PC-3 (cell line): ENCODE measurements around the gene NCOA7.

ENCODE experiments used
- EZH2 ChIP-seq: fragments of 300-600 bp; sonication (generic); IDR thresholded peaks from one replicate; pipeline ENCODE4 v1.6.1; 2017; ENCODE audit warnings: antibody characterized with exemption, mild to moderate bottlenecking, low read length; ENCODE audit not compliant: unreplicated experiment
- EZH2phosphoT487 ChIP-seq: fragments of 300-600 bp; sonication (generic); IDR thresholded peaks from 2 replicates; pipeline ENCODE4 v1.6.1; 2018; ENCODE audit warnings: mild to moderate bottlenecking, antibody characterized with exemption, low read length, borderline replicate concordance
- TF ChIP-seq, protein P1 (sequence below): fragments of 300-600 bp; sonication (generic); conservative IDR thresholded peaks from 2 replicates; pipeline ENCODE4 v1.5.1; 2017; ENCODE audit warnings: antibody characterized with exemption, low read depth, mild to moderate bottlenecking, low read length

DNA sequence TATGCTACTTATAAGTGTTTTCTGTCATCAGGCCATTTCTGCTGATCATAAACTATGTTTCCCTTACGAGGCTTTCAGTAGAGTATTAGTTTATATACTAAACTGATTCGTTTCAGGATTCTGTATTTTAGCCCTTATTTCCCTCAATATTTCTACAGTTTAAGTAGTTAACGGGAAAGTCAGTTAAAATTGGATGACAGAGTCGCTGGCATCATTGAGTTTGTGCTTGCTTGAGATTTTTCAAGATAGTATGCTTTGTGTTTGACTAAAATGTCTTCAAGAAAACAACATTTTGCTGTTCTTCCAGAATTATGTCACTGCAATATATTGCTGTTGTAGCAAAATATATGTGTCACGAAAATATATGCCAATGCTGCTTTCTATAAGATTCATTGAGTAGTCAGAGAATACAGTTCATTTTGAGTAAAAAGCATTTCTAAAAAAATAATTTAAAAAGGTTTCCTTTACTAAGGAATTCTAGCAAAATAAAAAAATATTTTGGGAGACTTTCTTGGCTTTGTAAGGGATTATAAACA, 51.4 kb downstream of the NCOA7 start:
- TF ChIP-seq, protein P1, sequence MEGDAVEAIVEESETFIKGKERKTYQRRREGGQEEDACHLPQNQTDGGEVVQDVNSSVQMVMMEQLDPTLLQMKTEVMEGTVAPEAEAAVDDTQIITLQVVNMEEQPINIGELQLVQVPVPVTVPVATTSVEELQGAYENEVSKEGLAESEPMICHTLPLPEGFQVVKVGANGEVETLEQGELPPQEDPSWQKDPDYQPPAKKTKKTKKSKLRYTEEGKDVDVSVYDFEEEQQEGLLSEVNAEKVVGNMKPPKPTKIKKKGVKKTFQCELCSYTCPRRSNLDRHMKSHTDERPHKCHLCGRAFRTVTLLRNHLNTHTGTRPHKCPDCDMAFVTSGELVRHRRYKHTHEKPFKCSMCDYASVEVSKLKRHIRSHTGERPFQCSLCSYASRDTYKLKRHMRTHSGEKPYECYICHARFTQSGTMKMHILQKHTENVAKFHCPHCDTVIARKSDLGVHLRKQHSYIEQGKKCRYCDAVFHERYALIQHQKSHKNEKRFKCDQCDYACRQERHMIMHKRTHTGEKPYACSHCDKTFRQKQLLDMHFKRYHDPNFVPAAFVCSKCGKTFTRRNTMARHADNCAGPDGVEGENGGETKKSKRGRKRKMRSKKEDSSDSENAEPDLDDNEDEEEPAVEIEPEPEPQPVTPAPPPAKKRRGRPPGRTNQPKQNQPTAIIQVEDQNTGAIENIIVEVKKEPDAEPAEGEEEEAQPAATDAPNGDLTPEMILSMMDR, result no peak
- TF ChIP-seq EZH2 (no peak), EZH2phosphoT487 (no peak)
